Brain pericyte (primary cell): ENCODE measurements around the gene LDLRAD4.

Experiments
- DNase-seq: peaks from one replicate; pipeline ENCODE4 v3.0.0-alpha.2; 2012; ENCODE audit warnings: low read depth, low spot score

Gene LDLRAD4

DNA sequence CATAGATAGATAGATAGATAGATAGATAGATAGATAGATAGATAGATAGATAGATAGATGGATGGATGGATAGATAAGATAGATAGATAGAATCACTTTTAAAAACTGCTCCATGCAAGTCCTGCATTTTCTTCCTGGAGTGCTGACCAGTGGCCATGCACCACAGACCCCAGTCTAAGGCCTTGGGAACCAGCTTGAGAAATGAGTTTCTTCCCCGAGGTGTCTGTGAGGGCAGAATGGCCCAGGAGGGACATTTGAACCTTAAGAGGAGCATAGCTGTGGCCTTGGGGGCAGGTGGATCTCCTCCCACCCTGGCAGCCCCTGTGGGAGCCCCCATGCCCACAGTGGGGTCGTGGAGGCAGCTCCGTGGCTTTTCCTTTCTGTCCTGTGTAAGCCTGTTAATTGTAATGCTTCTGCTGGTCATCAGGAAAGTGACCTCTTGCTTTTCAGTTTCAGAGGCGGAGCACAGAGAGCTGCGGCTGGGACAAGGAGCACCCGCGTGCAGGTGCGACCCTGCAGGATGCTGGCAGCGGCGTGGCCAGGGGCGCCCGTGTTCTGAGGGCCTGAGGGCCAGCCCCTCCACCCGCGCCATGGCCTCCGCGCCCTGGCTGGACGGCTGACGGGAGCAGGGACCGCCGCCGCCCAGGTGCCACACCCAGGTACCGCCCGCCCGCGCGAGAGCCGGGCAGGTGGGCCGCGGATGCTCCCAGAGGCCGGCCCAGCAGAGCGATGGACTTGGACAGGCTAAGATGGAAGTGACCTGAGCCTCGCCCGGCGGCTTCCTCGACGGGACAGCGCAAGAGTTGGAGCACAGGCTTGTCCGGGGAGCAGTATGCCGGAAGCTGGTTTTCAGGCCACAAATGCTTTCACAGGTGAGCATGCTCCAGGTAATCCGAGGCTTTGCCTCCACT lies 168.6 kb downstream of the LDLRAD4 start:
- DNase-seq, result no peak

DNA sequence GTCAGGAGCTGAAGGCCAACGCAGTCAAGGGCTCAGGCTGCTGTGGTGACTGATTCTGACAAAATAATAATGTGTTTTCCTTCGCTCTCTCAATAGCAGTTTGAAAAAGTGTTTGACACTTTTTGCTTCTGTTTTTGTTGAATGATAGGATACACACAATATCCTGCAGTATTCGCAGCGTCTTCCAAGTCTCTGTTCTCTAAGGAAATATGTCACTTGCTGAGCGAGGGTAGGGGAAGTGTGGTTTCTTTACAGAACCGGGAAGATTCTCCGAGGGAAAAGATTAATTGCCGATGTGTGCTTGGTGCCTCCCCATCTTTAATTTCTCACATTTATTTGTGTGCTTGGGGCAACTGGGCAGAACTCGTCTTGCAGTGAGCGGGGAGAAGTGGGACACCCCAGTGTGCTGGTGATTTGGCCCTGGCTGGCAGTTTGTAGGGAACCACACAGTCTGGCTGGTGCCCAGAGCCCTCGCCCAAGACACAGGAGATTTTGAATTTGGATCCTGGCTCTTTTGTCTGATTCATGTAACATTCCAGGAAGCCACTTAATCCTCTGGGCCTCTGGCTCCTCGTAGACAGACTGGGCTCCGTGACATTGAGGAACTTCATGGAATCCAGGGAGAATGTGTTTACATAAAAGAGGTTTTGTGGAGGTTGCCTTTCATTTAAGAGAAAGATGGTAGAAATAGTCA lies 169.4 kb downstream of the LDLRAD4 start:
- DNase-seq, result no peak

- DNase-seq, result no peak
Measured at GRCh38 chr18:13388586-13389490, 170.3 kb downstream of the LDLRAD4 start.

DNA sequence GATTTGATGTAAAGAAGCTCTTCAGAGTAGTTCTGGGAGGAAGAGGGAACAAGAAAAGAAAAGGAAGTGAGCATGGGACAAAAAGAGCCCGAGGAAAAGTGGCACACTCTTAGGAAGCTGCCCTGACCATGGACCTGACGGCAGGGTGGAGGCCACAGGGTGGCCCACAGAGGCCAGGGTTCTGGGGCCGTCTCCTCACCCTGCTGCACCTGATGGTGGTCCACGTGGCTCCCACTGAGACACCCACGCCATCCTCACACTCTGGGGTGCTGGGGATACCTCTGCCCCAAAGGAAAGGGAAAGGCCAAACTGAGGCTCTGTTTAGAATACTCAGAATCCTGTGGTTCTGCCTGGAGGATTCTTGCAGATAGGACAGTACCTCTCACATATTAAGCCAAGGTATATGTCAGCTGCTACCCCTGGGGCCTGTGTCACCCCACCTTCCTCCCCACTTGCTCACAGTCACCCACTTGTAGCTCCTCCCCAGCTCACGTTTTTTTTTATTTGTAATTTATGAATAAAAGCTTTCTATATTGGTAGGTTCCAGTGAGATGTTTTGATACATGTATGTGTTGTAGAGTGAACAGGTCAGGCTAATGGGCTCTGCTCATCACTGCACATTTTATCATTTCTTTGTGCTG lies 171.1 kb downstream of the LDLRAD4 start:
- no peak for DNase-seq

DNA sequence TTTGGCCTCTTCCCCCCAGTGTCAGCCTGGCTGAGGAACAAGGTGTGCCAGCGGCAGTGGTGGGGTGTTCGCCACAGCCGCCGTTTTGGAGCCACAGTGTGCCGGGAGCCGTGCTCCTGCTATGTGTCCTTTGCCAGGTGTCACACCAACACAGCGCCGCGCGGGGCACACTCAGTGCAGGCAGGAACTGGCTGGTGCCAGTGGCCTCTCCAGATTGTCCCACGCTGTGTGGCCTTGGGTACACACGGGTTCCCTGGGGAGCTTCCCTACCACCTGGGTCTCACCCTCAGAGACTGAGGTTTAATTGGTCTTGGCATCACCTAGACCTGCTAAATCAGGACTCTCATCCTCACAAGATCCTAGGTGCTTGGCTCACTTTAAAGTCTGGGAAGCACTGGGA lies 171.6 kb downstream of the LDLRAD4 start:
- DNase-seq, result no peak

DNA sequence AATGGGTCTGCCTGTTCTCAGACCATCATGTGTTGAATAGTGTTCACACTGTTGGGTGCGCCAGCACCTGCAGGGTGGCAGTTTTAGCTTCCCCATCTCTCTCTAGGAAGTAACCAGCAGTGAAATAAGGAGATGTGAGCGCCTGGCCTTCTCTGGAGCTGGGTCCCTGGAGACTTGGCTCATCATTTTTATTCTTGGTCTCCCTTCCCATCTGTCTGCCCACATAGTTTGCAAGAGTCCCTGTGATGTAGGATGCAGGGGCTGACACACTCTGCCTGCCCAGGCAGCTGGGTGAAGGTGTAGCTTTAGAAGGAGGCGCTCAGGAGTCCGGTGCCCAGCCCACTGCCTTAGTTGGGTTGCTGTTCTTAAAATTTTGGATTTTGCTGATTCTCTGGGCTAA lies 172.2 kb downstream of the LDLRAD4 start:
- DNase-seq, result no peak

DNA sequence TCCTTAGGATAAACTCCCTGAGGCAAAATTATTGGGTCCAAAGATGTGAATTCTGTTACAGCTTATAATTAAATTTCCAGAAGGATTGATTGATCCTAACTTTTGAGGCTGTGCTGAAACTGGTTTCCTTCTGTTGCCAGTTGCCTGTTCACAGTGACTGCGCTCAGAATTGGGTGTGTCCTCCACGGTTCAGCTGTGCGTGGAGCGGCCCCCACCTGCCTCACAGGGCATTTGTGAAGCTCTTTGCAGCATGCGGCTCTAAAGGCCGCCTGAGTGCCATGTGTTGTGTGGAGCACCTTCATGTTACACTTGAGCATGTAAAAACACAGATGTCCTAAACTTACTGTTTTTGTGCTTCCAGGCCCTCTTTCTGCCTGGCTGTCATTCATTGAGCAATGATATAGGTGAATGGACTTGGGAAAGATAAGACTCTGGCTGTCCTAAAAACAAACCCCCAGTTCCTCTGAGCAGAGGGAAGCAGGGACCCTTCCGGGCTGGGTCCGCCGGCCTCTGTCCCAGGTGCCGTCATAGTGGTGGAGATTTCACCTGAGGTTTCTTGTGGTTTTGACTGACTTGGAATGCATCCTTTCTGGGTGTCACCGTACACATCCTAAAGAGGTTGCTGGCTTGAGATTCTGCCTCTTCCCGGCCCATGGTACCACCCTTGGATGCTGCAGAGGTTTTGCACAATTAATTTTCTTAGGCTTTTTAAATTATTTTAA lies 173.6 kb downstream of the LDLRAD4 start:
- no peak for DNase-seq

GRCh38 chr18:13392899-13393298 lies 174.3 kb downstream of the LDLRAD4 start:
- no peak for DNase-seq

GRCh38 chr18:13393338-13393737 lies 174.8 kb downstream of the LDLRAD4 start:
- DNase-seq, result no peak

GRCh38 chr18:13394801-13395200 lies 176.2 kb downstream of the LDLRAD4 start:
- DNase-seq, result no peak

- DNase-seq, result no peak
Measured at GRCh38 chr18:13395577-13395976, 177.0 kb downstream of the LDLRAD4 start.

GRCh38 chr18:13397504-13398163 lies 179.1 kb downstream of the LDLRAD4 start:
- no peak for DNase-seq

DNA sequence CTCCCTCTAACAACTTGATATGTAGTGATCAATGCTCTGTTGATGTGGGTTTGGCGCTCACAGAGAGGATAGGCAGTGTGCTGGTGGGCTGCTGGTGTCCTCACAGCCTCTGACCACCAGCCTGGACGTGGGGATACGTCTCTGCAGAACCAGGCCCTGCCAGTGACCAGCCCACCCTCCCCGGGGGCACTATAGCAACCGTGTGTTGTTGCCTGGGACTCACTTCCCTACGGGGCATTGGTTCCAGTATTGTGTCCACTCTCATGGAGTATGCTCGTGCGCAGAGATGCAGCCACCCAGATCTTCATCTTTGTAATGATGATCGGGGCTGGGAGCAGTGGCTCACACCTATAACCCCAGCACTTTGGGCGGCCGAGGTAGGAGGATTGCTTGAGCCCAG lies 180.1 kb downstream of the LDLRAD4 start:
- no peak for DNase-seq

DNA sequence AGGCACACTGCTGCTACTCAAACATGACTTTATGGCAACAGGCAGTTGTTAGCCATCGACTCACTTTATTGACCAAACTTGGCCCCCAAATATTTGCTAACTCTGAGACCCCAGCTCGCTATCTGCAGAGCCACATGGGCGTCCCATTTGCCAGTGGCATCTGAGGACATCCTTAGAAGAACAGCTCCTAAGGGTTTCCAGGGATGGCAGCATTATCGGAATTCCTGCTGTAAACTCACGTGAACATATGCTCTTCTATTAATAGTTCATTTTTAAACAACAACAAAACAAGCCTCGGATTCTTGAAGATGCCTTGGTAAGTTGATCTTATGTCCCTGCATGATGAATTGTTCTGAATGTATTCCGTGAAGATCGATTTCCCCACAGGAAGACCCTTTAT lies 181.0 kb downstream of the LDLRAD4 start:
- DNase-seq, result no peak

DNA sequence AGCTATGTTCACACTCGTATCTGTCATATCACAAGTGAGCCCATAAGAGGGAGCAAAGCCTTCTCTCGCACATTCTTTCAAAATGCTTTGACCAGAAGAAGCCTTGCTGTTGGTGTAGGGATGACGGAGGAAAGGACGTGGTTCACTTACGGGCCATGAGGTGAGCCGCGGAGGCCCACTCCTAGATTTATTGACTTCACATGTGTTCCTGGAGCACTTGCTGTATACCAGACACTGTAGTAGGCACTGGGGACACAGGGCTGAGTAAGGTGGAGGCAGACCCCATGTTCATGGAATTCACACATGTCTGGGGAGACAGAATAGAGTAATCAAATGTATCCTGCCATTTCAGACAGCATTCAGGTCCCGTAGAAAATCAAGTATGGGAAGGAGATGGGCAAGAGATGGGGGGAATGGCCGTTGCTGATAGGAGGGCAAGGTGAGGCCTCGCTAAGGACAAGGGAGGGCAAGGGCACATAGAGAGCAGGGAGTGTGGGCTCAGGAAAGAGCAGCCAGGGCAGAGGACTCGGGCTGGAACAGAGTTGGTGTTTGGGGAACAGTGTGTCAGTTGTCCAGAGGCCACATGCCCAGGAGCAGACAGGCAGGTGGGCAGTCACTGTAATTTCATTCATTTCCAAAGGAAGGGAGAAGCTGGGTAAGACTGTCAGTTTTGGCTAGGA lies 182.2 kb downstream of the LDLRAD4 start:
- no peak for DNase-seq

GRCh38 chr18:13401404-13401803 lies 182.8 kb downstream of the LDLRAD4 start:
- DNase-seq, result no peak

DNA sequence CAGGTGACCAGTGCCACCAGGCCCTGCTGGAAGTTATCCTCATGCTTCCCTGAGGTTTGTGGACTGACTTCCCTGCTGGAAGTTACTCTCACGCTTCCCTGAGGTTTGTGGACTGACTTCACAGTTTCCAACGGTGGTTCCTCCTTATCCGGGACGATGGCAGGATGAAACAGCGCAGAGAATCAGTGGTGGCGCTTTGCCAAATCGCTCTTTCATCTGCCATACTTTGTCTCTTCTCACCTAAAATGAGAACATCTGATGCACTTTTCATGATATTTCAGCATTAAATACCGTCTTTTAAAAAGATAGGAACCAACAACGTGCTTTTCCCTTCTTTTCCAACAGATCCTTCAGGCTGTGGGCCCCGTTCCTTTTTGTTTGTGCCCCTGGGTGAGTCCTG lies 183.3 kb downstream of the LDLRAD4 start:
- DNase-seq, result no peak

GRCh38 chr18:13403786-13404549 lies 185.4 kb downstream of the LDLRAD4 start:
- DNase-seq, result no peak
